ENCODE results near the gene AKAP12.

- no peak for TF ChIP-seq YY1 (IDR thresholded peaks at IDR 0.05; ENCODE audit: insufficient read depth, insufficient read length)
- no peak for TF ChIP-seq ZNF274 (IDR thresholded peaks at IDR 0.05; ENCODE audit: low read depth, low read length)
- no peak for TF ChIP-seq SUZ12 (IDR thresholded peaks at IDR 0.05; ENCODE audit: extremely low read depth, insufficient read depth, insufficient read length)
Observed at GRCh38 chr6:151280859-151281258, 41.1 kb downstream of the AKAP12 start.
